HG02943 (cell line): ENCODE data around the gene BTBD7.

Source experiments
- ATAC-seq: cut with Tn5 transposase; IDR thresholded peaks from one replicate; pipeline ENCODE4 v1.9.1; 2021; ENCODE audit warnings: mild to moderate bottlenecking, low read depth, moderate library complexity; ENCODE audit not compliant: unreplicated experiment

BTBD7 gene

DNA sequence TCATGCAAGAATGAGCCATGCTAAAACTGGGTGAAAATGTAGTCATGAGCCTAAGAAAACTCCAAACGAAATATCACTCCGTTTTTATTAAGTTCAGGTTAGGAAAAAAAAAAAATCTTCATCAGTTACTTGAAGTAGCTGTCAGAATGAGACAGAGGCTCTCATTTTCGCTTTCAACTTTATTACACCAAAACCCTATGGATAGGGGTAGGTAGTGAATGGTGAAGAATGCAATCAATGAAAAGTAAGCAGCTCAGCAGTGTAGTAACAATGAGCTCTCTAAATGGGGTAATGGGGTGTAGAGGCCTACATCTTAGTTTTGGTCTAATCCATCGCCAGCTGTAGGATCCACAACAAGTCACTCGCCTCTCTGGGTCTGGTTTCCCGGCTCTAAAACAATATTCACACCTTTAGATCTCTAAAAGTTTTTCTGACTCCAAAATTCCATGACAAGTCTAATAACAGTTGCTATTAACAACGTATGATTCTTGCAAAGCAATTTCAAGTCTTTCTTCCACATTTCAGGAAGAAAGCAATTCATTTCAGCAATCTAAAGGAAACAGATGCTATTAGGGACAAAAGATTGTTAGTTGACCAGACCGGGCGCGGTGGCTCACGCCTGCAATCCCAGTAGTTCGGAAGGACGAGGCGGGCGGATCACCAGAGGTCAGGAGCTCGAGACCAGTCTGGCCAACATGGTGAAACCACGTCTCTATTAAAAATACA, 1.7 kb downstream of the BTBD7 start:
- ATAC-seq = no peak

- ATAC-seq = no peak
Measured at GRCh38 chr14:93330609-93331000, 2.2 kb downstream of the BTBD7 start.

GRCh38 chr14:93329965-93330608, 2.7 kb downstream of the BTBD7 start:
- ATAC-seq = no peak

DNA sequence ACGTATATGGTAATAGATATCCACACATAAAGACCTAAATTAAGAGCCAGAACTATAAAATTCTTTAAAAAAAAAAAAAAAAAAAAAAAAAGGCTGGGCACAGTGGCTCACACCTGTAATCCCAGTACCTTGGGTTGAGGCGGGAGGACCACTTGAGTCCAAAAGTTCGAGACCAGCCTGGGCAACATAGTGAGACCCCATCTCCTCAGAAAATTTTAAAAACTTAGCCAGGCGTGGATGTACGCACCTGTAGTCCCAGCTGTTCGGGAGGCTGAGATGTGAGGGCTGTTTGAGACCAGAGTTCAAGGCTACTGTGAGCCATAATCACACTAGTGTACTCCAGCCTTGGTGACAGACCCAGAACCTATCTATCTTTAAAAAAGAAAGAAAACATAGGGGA, 4.3 kb downstream of the BTBD7 start:
- ATAC-seq = no peak

- no peak for ATAC-seq
Measured at GRCh38 chr14:93326196-93326595, 6.6 kb downstream of the BTBD7 start.

DNA sequence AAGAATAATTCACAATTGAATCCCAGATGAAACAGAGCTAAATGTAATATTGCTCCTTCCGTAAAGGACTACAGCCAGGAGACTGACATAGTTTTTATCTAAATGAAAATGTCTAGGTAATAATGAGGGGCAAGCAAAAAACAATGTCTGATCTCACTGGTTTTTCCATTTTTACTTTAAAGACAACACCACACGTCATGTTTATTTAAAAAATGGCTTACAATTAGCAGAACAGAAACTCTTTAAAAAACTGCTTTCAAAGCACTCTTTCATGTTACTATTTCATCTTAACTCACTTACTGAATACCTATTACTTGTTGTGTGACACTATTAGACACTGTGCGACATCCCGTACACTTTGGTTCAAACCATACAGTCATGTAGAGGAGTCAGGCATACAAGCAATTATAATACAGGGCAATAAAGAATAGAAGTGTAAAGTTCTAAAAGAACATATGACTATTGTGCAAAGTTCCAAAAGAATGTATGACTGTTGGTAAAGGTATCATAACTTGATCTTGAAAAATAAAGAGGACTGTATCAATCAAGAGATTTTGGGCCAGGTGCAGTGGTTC, 9.1 kb downstream of the BTBD7 start:
- no peak for ATAC-seq

DNA sequence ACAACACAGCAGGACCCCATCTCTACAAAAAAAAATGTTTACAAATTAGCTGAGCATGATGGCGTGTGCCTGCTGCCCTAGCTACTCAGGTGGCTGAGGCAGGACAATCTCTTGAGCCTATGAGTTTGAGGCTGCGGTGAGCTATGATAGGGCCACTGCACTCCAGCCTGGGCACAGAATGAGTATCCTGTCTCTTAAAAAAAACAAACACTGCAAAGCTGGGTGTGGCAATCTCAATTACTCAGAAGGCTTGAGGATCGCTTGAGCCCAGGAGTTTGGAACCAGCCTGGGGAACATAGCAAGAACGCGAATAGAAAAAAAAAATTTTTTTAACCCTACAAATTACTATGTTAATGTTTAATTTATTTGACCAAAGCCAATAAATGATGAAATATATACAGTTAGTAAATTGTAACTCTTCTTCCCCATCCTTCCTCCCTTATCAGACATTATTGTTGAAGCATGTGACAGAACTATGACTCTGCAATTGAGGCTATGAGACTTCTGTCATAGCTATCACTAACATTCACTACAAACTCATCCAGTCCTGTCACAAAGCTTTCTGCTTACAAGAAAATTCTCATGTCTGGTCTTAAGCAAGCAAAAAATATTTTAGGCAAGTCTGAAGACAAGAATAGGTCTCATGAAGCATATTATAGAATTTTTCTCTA, 9.8 kb downstream of the BTBD7 start:
- no peak for ATAC-seq

- no peak for ATAC-seq
Measured at GRCh38 chr14:93320489-93320888, 12.3 kb downstream of the BTBD7 start.

GRCh38 chr14:93319958-93320357, 12.9 kb downstream of the BTBD7 start:
- ATAC-seq = no peak

DNA sequence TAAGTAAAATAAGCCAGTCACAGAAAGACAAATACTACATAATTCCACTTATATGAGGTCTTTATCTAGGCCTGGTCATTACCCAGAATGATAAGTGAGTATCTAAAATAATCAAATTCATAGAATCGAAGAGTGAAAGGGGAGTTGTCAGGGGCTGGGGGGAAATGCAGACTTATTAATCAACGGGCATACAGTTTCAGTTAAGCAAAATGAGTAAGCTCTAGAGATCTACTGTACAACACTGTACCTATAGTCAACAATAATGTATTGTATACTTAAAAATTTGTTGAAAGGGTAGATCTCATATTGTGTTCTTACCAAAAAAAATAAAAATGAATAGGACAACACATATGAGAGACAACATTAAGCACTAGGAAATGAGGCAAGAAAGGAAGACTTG, 13.3 kb downstream of the BTBD7 start:
- no peak for ATAC-seq

GRCh38 chr14:93318927-93319326, 13.9 kb downstream of the BTBD7 start:
- no peak for ATAC-seq

GRCh38 chr14:93317875-93318807, 14.7 kb downstream of the BTBD7 start:
- ATAC-seq = no peak

DNA sequence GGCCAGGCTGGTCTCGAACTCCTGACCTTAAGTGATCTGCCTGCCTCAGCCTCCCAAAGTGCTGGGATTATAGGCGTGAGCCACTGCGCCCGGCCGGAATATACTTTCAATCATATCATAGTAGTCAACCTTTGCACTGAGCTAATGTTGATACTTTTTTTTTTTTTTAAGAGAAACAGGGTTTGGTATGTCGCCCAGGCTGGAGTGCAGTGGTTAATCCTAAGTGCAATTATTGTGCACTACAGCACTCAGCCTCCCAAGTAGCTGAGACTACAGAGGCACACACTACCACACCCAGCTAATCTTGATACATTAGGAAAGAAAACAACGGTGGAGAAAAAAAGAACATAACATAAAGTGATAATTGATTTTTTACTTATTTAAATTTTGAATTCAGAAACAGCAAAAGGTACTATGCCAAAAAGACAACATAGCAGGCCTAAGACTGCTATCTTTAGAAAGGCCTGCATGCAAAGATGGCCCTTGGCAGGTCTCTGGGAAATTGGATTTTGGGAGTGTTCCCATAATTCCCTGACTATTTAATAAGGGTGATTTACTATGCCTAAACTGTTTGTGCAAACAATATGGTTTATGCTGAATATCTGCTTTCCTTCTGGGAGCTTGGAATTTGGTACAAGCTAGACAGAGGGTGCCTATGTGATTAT, 15.5 kb downstream of the BTBD7 start:
- ATAC-seq = no peak

DNA sequence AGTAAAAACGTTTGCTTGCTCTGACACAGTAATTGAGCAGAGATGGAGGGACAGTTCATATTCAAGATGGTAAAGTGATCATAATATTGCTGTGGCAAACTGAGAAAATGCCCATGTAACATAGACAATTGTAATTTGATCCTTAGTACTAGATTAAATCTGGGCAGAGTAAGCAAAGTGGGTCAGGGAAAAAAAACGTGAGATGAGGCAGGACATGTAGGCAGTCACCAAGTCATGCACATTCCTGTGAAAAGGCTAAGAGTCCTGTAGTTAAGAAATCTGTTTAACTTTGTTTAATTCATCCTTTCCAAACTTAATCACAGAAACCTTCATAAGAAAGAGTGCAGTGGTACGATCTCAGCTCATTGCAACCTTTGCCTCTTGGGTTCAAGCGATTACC, 16.1 kb downstream of the BTBD7 start:
- ATAC-seq = no peak

- ATAC-seq = no peak
Measured at GRCh38 chr14:93315575-93315974, 17.3 kb downstream of the BTBD7 start.

- ATAC-seq = no peak
Measured at GRCh38 chr14:93311082-93311481, 21.8 kb downstream of the BTBD7 start.

DNA sequence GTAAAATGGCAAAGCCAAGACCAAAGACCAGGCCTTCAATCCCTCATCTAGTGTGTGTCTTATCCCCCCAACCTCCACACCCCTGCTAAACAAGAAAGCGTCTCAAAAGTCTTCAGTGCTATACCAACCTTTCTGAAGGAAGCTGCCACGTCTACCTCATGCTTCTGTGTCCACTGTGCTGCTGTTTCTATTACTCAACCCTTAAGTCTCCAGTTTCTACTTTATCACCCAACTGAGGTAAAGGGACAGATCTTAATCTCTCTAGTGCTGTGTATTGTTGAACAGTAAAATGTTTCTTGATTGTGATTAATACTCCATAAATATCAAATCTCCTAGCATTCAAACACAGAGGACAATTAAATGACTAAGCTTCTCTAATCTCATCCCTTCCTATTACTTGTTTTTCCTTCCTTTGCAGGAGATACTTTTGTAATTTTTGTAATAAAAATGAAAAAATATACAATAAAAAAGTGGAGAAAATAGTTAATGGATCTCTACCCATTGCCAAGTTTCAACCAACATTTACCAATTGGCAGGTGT, 23.3 kb downstream of the BTBD7 start:
- no peak for ATAC-seq

- ATAC-seq = no peak
Measured at GRCh38 chr14:93308686-93309345, 24.0 kb downstream of the BTBD7 start.

GRCh38 chr14:93306812-93307211, 26.0 kb downstream of the BTBD7 start:
- no peak for ATAC-seq
